ENCODE results near the gene PRKCB.
A peak's percentile ranks its signal among the peaks of the same experiment; 100 is the strongest.

PRKCB gene

DNA sequence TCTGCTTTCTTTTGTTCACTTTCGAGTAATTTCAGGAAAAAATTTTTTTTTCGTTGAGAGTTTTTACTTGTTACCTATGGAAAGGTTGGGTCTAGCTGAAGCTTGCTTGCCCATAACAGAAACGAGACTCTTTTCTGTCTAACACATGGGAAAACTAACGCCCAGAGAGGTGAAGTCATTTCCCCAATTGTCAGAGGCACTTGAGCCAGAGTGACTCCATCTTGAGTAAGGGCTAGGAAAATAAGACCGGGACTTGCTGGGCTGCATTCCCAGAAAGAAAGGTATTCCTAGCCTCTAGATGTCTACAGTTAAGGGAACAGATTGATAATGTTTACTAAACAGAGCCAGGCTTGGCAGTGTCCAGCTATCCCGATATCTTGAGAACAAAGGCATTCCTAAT is 26.8 kb downstream of the PRKCB start:
- no peak for DNase-seq (ENCODE audit: low read depth in 1 of 2, low spot score in 1 of 2)
- Histone ChIP-seq H3K4me3 (replicated peaks; ENCODE audit: insufficient read depth, low read length) (no peak overlapping the region), H3K27me3 (ENCODE audit: insufficient read depth, poor library complexity, severe bottlenecking) (no peaks in the 10 kb centered on the region), H3K27ac (replicated peaks) (peak overlapping the region; percentile 72)
- TF ChIP-seq, protein P1, sequence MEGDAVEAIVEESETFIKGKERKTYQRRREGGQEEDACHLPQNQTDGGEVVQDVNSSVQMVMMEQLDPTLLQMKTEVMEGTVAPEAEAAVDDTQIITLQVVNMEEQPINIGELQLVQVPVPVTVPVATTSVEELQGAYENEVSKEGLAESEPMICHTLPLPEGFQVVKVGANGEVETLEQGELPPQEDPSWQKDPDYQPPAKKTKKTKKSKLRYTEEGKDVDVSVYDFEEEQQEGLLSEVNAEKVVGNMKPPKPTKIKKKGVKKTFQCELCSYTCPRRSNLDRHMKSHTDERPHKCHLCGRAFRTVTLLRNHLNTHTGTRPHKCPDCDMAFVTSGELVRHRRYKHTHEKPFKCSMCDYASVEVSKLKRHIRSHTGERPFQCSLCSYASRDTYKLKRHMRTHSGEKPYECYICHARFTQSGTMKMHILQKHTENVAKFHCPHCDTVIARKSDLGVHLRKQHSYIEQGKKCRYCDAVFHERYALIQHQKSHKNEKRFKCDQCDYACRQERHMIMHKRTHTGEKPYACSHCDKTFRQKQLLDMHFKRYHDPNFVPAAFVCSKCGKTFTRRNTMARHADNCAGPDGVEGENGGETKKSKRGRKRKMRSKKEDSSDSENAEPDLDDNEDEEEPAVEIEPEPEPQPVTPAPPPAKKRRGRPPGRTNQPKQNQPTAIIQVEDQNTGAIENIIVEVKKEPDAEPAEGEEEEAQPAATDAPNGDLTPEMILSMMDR (IDR thresholded peaks at IDR 0.05; ENCODE audit: insufficient read depth, low read length) = no peak
- TF ChIP-seq POLR2AphosphoS5 (IDR thresholded peaks at IDR 0.05; ENCODE audit: low read depth) = no peak
- TF ChIP-seq GABPA (IDR thresholded peaks at IDR 0.05; ENCODE audit: low read depth) = no peak
- TF ChIP-seq SPI1 (IDR thresholded peaks at IDR 0.05; ENCODE audit: borderline replicate concordance, low read depth) = no peak
- TF ChIP-seq, protein P2, sequence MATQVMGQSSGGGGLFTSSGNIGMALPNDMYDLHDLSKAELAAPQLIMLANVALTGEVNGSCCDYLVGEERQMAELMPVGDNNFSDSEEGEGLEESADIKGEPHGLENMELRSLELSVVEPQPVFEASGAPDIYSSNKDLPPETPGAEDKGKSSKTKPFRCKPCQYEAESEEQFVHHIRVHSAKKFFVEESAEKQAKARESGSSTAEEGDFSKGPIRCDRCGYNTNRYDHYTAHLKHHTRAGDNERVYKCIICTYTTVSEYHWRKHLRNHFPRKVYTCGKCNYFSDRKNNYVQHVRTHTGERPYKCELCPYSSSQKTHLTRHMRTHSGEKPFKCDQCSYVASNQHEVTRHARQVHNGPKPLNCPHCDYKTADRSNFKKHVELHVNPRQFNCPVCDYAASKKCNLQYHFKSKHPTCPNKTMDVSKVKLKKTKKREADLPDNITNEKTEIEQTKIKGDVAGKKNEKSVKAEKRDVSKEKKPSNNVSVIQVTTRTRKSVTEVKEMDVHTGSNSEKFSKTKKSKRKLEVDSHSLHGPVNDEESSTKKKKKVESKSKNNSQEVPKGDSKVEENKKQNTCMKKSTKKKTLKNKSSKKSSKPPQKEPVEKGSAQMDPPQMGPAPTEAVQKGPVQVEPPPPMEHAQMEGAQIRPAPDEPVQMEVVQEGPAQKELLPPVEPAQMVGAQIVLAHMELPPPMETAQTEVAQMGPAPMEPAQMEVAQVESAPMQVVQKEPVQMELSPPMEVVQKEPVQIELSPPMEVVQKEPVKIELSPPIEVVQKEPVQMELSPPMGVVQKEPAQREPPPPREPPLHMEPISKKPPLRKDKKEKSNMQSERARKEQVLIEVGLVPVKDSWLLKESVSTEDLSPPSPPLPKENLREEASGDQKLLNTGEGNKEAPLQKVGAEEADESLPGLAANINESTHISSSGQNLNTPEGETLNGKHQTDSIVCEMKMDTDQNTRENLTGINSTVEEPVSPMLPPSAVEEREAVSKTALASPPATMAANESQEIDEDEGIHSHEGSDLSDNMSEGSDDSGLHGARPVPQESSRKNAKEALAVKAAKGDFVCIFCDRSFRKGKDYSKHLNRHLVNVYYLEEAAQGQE (IDR thresholded peaks at IDR 0.05; ENCODE audit: insufficient replicate concordance, low read depth) = no peak

DNA sequence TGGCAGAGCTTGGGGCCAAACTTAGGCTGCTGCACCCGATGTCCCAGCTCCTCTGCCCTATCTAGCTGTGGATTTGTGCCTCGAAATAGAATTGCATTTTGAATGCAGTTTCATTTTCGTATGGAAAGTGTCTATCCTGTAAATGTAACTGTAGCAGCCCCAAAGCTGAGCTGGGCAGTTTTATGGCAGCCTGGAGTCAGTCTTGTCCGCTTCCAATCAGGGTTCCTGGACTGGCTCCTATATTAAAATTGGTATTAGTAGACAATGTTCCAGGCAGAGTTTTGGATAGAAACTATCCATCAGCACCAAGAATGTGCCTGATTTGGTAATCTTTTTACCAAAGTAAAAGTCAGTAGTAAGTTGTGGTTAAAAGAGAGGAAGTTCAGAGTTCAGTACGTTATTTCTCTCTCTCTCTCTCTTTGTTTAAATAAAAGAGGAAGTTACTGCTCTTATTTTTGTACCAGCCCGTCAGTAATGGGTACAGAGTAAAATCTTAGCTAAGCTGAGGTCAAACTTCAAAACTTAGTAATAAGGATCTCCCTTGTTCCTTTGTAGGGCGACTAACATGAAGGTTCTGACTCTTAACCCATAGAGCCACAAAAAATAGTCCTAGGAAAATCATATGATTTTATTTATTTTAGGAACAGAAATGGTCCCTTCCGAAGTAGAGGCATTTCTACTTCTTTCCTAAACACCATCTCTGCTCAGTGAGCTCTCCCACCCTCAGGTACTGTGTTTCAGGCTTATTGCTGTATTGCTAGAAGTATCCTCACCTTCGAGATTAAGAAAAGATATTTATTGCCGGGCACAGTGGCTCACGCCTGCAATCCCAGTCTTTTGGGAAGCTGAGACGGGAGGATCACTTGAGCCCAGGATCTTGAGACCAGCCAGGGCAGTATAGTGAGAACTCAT is 28.0 kb downstream of the PRKCB start:
- DNase-seq (ENCODE audit: low read depth in 1 of 2, low spot score in 1 of 2) = peak; percentile 58 to 65
- Histone ChIP-seq H3K4me3 (replicated peaks; ENCODE audit: insufficient read depth, low read length) (peak overlapping the region; percentile 38), H3K27me3 (ENCODE audit: insufficient read depth, poor library complexity, severe bottlenecking) (no peaks in the 10 kb centered on the region), H3K27ac (replicated peaks) (peak overlapping the region; percentile 72)
- TF ChIP-seq GABPA (IDR thresholded peaks at IDR 0.05; ENCODE audit: low read depth) = 0 out of 2 replicates have a peak, but pooled peaks have one; percentile 19
- peak; percentile 95 for TF ChIP-seq SPI1 (IDR thresholded peaks at IDR 0.05; ENCODE audit: borderline replicate concordance, low read depth)
- TF ChIP-seq POLR2AphosphoS5 (IDR thresholded peaks at IDR 0.05; ENCODE audit: low read depth) = no peak; the same call in 1 of the 2 replicates
- TF ChIP-seq, protein P2 (IDR thresholded peaks at IDR 0.05; ENCODE audit: insufficient replicate concordance, low read depth) = peak; percentile 72

DNA sequence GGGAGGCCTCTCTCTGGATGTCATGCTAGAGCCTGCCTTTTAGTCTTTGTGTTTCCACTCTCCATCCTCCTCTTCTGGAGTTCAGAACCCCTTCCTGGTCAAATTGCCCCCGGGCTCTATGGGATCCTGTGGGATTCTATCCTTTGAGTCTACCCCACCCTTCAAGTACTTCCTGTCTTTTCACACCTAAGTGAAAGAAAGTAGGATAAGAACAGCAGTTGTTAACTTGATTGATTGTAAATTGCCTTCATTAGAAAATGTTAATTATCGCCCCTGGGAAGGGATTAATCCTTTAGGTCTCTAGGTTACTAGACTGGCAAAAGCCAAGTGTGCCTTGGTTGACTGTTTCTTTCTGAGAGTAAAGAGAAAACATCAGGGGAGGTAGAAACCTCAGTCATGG is 30.1 kb downstream of the PRKCB start:
- H3K27ac ChIP-seq (replicated peaks) = no peak overlapping the region

More for the DNA sequence above, 30.1 kb downstream of the PRKCB start:
- H3K27me3 ChIP-seq (ENCODE audit: insufficient read depth, poor library complexity, severe bottlenecking) = no peaks in the 10 kb centered on the region
- H3K4me3 ChIP-seq (replicated peaks; ENCODE audit: insufficient read depth, low read length) = no peak overlapping the region
- TF ChIP-seq, protein P2 (IDR thresholded peaks at IDR 0.05; ENCODE audit: insufficient replicate concordance, low read depth) = no peak
- TF ChIP-seq, protein P1 (IDR thresholded peaks at IDR 0.05; ENCODE audit: insufficient read depth, low read length) = no peak
- TF ChIP-seq POLR2AphosphoS5 (IDR thresholded peaks at IDR 0.05; ENCODE audit: low read depth) = no peak
- no peak for TF ChIP-seq SPI1 (IDR thresholded peaks at IDR 0.05; ENCODE audit: borderline replicate concordance, low read depth)
- no peak for TF ChIP-seq GABPA (IDR thresholded peaks at IDR 0.05; ENCODE audit: low read depth)
- no peak for DNase-seq (ENCODE audit: low read depth in 1 of 2, low spot score in 1 of 2)

Measured in HL-60 (cell line).